ENCODE data around the gene TNFRSF11A. TPM values are rescaled to one million over a fixed set of nuclear protein-coding genes. Genes with fewer than 3 reads are reported as not detected.

The TNFRSF11A gene
- total RNA-seq, 4 donors from 2014 or later = 2.1 to 22.7 (median 3.8) TPM

GRCh38 chr18:62338446-62339105 lies 13.5 kb downstream of the TNFRSF11A start:
- DNase-seq (ENCODE audit: low spot score) = no peak
- no peak for ATAC-seq (ENCODE audit: low FRiP score)
- no peak for TF ChIP-seq CTCF (IDR thresholded peaks at IDR 0.05)

- TF ChIP-seq CTCF (IDR thresholded peaks at IDR 0.05) = no peak
- ATAC-seq (ENCODE audit: low FRiP score) (peak; percentile 89), DNase-seq (ENCODE audit: low spot score) (no peak)
Measured at GRCh38 chr18:62339106-62339988, 14.2 kb downstream of the TNFRSF11A start.

GRCh38 chr18:62340996-62341395 lies 15.9 kb downstream of the TNFRSF11A start:
- no peak for TF ChIP-seq CTCF (IDR thresholded peaks at IDR 0.05)
- DNase-seq (ENCODE audit: low spot score) (no peak), ATAC-seq (ENCODE audit: low FRiP score) (no peak)

- ATAC-seq (ENCODE audit: low FRiP score) (no peak), DNase-seq (ENCODE audit: low spot score) (no peak)
- TF ChIP-seq CTCF (IDR thresholded peaks at IDR 0.05) = no peak
Measured at GRCh38 chr18:62341473-62341872, 16.4 kb downstream of the TNFRSF11A start.

GRCh38 chr18:62342884-62343283 lies 17.8 kb downstream of the TNFRSF11A start:
- DNase-seq (ENCODE audit: low spot score) (no peak), ATAC-seq (ENCODE audit: low FRiP score) (no peak)
- TF ChIP-seq CTCF (IDR thresholded peaks at IDR 0.05) = no peak

- DNase-seq (ENCODE audit: low spot score) (no peak), ATAC-seq (ENCODE audit: low FRiP score) (no peak)
- no peak for TF ChIP-seq CTCF (IDR thresholded peaks at IDR 0.05)
Measured at GRCh38 chr18:62343316-62343715, 18.2 kb downstream of the TNFRSF11A start.

Measured in omental fat pad (tissue), 4 donors.